Measurements from ENCODE around the gene PLA2G4E.

PLA2G4E gene

DNA sequence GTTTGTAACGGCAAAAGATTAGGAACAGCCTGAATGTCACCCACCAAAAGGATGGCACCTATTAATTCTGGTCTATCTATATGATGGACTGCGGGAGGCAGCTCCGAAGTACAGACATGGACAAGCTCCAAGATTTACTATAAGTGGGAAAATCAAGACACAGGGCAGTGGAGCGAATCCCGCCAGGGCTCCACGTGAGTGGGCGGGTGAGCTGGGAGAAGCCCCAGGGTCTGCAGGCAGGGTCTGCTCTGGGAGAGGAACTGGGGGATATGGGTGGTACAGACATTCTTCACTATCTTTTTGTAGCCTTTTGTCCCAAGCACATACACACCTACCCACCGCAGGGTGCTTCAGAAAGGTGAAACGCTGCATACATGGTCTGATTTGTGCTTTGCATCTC, 88.7 kb downstream of the PLA2G4E start:
- DNase-seq = no peak
